Large intestine (tissue), 3 donors: ENCODE results near the gene RCN1. TPM values are rescaled to one million over a fixed set of nuclear protein-coding genes. Genes with fewer than 3 reads are reported as not detected.
"Not testable (repeated sequence)": the region's sequence is repeated elsewhere in the genome, so short reads cannot be mapped to it uniquely, and the experiment has no call there.

Source experiments
- DNase-seq, 2 donors: peaks; one replicate each; pipeline versions ENCODE4 v3.0.0 to v3.0.0-alpha.2; 2013
- H3K27ac ChIP-seq: one replicate; pipeline ENCODE4 v1.5.1; 2013; ENCODE audit warnings: low read length
- H3K27me3 ChIP-seq: 2 replicates; pipeline ENCODE4 v1.6.1; 2013; ENCODE audit warnings: low read length; ENCODE audit not compliant: control insufficient read depth, insufficient read depth
- H3K36me3 ChIP-seq: 2 replicates; pipeline ENCODE4 v1.6.1; 2013; ENCODE audit warnings: low read length; ENCODE audit not compliant: control insufficient read depth, insufficient read depth
- H3K4me1 ChIP-seq: one replicate; pipeline ENCODE4 v1.6.1; 2013; ENCODE audit warnings: low read length; ENCODE audit not compliant: control insufficient read depth, insufficient read depth
- H3K4me3 ChIP-seq: one replicate; pipeline ENCODE4 v1.5.1; 2013; ENCODE audit warnings: low read length
- H3K9me3 ChIP-seq: one replicate; pipeline ENCODE4 v1.6.1; 2013; ENCODE audit warnings: mild to moderate bottlenecking, low read depth, low read length, moderate library complexity; ENCODE audit not compliant: control insufficient read depth
- WGBS: methylation state at CpG from one replicate; pipeline ENCODE4 v1.1.5; 2013; ENCODE audit warnings: low lambda C conversion rate; ENCODE audit not compliant: insufficient coverage; 5-methylcytosine and 5-hydroxymethylcytosine counted together
- polyA plus RNA-seq: library from polyadenylated mRNA; unstranded; fragments of 120-200 nt; gene quantifications from one replicate; pipeline ENCODE4 v1.2.1, GENCODE V29; 2013

The RCN1 gene
- polyA plus RNA-seq, 1 donor: 101 TPM

DNA sequence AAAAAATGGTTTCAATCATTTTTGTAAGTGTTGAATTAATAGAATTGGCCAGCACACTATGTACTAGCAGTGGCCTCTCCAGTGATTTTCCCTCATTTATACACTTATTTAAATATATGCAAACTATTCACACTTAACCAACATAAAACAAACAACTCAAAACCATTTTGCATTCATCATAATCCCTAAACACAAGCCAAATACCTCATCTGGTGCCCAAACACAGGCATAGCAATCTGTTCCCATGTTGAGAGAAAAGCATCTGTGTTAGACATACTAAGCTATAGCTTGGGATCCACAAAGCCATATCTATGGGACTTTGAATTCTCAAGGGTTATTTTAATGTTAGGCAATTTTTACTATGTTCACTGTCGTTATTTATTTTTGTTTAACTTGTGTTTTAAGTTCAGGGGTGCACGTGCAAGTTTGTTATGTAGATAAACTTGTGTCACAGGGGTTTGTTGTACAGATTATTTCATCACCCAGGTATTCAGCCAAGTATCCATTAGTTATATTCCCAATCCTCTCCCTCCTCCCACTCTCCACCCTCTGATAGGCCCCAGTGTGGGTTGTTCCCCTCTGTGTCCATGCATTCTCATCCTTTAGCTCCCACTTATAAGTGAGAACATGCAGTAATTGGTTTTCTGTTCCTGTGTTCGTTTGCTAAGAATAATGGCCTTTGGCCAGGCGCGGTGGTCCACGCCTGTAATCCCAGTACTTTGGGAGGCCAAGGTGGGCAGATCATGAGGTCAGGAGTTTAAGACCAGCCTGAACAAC is 31.0 kb upstream of the RCN1 start:
- H3K27me3 ChIP-seq: peaks cover 11% of the 10 kb centered on the region
- DNase-seq: no peak
- 75% methylated on average over 2 of the region's 6 CpGs for WGBS

DNA sequence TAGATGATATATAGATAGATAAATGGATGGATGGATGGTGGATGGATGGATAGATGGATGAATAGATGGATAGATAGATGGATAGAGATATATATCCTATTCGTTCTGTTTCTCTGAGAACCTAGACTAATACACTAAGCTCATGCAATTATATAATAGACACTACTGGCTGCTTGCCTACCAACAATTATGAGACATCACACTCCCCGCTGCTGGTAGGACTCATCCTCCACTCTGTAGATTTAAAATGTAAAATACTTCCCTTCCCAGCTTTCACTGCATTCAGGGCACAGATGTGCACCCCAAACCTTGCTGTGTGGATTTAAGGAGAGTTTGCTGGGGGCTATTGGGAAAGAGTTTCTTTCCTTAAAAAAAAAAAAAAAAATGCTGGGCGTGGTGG is 28.3 kb upstream of the RCN1 start:
- no CpG with 5 or more reads among the region's 3 CpGs for WGBS
- Histone ChIP-seq H3K36me3 (no peaks in the 10 kb centered on the region), H3K4me3 (no peak overlapping the region), H3K27me3 (peaks cover 20% of the 10 kb centered on the region), H3K27ac (no peak overlapping the region), H3K9me3 (no peaks in the 10 kb centered on the region), H3K4me1 (no peaks in the 10 kb centered on the region)
- no peak for DNase-seq

More for the DNA sequence above, 31.0 kb upstream of the RCN1 start:
- Histone ChIP-seq H3K4me1 (no peaks in the 10 kb centered on the region), H3K27ac (no peak overlapping the region), H3K36me3 (no peaks in the 10 kb centered on the region), H3K4me3 (no peak overlapping the region), H3K9me3 (no peaks in the 10 kb centered on the region)

DNA sequence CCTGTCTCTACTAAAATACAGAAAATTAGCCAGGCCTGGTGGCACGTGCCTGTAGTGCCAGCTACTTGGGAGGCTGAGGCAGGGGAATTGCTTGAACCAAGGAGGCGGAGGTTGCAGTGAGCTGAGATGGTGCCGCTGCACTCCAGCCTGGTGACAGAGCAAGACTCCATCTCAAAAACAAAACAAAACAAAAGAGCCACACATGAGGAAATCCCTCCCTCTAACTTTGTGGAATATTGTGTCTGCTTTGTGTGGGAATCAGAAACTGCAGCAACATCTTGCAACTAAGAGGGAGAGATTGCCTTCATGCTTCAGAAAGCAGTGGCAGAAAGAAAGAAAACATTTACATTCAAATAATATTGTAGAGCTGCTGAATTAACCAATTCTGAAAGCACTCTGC is 27.8 kb upstream of the RCN1 start:
- H3K4me1 ChIP-seq, H3K4me3 ChIP-seq, H3K36me3 ChIP-seq, H3K27ac ChIP-seq, DNase-seq, H3K9me3 ChIP-seq: not testable (repeated sequence)
- H3K27me3 ChIP-seq: peaks cover 18% of the 10 kb centered on the region
- no CpG with 5 or more reads among the region's 3 CpGs for WGBS

DNA sequence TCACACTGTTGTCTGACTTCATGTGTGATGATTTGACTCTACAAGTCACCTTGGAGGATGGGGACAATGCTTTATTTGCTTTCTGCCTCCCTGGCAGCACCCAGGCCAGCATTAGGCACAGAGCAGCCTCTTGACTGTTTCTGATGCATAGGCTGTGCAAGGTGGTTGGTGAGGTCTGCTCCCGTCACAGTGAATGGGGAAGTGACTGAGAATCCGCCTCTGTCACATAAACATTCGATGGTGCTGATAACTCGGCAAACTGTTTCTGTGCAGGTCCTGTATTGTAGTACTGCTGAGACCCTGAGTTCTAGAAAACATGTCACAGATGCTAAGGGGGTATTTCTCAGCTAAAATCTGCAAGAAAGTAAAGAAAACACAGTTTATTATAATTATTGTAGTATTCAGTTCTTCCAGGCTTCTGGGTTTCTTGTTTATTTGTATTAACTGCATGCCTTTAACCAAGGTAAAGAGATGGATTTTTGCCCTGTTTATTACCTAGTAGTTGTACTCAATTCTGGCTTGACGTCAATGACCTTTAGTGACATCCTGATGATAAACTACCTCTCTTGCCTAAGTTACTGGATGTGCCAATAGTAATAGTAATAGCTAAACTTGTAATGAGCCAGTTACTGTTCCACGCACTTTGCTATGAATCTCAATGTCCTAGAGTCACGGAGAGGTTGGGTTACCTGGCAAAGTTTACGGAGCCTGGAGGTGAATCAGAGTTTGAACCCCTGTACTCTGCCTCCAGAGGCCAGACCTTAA is 24.8 kb upstream of the RCN1 start:
- Histone ChIP-seq H3K4me1 (no peaks in the 10 kb centered on the region), H3K27me3 (peaks cover 33% of the 10 kb centered on the region), H3K4me3 (no peak overlapping the region), H3K36me3 (no peaks in the 10 kb centered on the region), H3K9me3 (no peaks in the 10 kb centered on the region), H3K27ac (no peak overlapping the region)
- no CpG with 5 or more reads among the region's 8 CpGs for WGBS
- DNase-seq: no peak

DNA sequence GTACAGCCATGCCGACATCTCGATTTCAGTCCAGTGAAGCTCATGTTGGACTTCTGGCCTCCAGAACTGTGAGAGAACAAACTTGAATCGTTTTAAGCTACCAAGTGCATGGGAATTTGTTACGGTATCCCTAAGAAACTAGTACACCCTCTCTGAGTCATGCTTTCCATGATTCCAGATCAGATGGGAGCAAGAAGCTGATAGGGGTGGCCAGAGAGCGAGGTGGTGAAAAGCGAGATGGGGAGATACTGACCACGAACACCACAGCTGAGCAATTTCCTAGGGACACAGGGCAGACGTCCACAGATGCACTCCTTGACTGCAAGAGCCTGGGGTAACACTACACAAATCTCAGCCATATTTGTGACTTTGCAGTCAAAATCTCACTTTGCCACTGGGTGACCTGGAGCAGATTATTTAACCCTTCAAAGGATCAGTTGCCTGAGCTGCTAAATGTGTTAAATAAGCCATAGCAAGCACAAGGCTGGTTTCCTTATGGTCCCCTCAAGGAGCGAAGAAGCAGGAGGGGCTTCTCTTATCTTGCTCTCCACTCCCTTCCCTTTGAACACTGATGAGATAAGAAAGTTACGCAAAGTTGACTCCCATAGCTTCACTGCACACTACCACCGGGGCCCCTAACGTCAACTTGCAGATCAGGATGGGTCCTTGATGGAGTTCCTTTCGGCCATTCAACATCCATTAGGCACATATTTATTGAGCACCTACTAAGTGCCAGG is 22.6 kb upstream of the RCN1 start:
- no peak overlapping the region for H3K27ac ChIP-seq
- H3K4me3 ChIP-seq: no peak overlapping the region
- H3K4me1 ChIP-seq: no peaks in the 10 kb centered on the region
- no CpG with 5 or more reads among the region's 13 CpGs for WGBS
- H3K27me3 ChIP-seq: peaks cover 40% of the 10 kb centered on the region
- no peaks in the 10 kb centered on the region for H3K9me3 ChIP-seq
- no peaks in the 10 kb centered on the region for H3K36me3 ChIP-seq
- no peak for DNase-seq

DNA sequence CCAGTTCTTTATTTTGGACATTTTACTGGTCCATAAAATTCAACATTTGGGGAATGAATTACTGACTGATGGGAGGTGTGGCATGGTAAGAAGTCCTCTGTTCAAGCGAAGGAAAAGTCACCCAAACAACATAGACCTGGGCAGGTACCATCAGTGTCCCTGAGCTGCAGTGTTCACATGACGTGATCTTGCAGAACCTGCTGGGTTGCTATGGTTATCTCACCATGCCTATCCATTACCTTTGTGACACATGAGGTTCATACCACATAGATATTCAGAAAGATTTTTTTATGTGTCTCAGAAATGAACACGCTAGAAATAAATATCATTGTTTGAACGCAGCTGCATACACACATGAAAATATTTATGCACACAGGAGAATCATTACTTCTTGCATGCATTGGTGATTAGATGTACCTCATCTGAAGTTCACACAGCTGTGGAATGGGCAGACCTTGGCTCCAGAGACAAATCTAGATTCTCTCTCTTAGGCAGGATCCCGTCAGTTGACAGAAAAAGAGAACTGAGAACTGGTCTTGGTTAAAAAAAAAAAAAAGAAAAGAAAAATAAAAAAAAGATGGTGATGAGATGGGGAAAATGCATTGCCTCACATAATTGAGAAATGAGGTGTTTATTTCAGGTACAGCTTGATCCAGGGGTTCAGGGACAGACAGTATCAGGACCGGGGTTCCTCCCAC is 21.4 kb upstream of the RCN1 start:
- no peak for DNase-seq
- H3K4me1 ChIP-seq: no peaks in the 10 kb centered on the region
- no peaks in the 10 kb centered on the region for H3K9me3 ChIP-seq
- no peaks in the 10 kb centered on the region for H3K36me3 ChIP-seq
- no peak overlapping the region for H3K4me3 ChIP-seq
- no peak overlapping the region for H3K27ac ChIP-seq
- 82% methylated on average over 3 of the region's 6 CpGs for WGBS
- H3K27me3 ChIP-seq: peaks cover 40% of the 10 kb centered on the region

DNA sequence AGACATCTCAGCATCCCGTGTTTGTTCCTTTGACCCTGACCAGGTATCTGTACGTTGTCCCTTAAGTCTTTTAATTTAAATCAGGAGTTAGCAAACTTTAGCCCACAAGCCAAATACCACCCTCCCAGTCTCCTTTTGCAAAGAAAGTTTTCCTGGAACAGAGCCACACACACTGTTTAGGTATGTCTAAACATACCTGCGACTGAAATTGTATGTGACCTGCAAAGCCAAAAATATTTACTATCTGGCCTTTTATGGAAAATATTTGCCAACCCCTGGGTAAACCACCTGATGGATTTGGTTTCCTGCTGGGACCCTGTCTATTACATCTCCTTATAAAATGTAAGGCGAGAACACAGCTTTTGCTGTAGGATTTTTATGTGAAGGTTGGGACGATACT is 20.2 kb upstream of the RCN1 start:
- Histone ChIP-seq H3K4me1 (no peaks in the 10 kb centered on the region), H3K27me3 (peaks cover 37% of the 10 kb centered on the region), H3K4me3 (no peak overlapping the region), H3K9me3 (no peaks in the 10 kb centered on the region), H3K27ac (no peak overlapping the region), H3K36me3 (no peaks in the 10 kb centered on the region)
- DNase-seq: no peak
- 80% methylated on average over 1 of the region's 5 CpGs for WGBS

DNA sequence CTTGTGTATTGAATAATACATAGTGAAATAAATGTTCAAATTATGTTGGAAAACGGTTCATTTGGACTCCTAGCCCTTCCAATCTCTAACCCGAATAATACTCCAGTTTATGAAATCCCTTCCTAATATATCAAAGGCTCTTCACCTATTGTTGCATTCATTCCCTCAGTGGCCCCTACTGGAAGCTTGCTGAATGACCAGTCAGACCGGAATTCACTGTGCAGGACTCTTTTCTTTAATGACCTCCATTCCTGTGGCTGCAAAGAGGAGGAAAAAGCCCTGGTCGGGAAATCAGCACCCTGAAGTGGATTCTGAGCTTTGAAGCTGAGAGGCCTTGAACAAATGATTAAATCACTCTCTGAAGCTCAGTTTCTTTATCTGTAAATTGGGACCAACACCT is 19.1 kb upstream of the RCN1 start:
- H3K27me3 ChIP-seq: peaks cover 34% of the 10 kb centered on the region
- H3K27ac ChIP-seq: no peak overlapping the region
- no peaks in the 10 kb centered on the region for H3K4me1 ChIP-seq
- H3K9me3 ChIP-seq: no peaks in the 10 kb centered on the region
- no peak overlapping the region for H3K4me3 ChIP-seq
- H3K36me3 ChIP-seq: no peaks in the 10 kb centered on the region
- WGBS: no CpG with 5 or more reads among the region's 4 CpGs
- DNase-seq: no peak

DNA sequence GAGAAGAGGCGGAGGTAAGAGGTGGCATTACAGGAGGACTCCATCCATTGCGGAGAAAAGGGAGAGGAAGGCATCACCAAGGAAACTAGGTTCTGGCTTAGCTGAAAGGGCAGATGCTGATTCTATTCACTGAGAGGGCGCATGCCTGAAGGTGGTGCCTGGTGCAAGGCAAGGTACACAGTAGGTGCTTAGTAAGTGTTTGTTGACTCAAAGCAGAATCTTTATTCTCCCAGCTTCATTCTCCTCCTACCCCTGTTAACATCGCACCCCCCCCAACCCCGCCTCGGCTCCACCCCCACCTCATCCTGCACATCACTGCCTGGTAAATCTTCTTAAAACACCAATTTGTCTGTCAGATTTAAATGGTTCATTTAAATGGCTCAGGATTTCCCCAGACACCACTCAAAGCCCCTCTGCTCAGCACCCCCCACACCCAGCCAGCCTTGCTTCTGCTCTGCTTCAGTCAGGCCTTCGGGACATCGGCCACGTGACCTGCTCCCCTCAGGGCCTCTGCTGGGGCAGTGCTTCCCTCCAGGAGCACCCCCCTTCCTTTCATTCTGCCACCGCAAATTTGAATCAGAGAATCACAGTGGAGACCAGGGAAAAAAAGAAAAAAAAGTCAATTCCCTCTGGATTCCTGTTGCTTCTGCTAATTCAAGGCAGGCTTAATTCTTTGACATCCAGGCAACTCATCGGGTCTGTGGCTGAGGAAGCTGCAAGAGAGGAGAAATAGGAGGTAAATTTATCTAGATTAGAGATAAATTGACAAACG is 17.8 kb upstream of the RCN1 start:
- Histone ChIP-seq H3K4me1 (no peaks in the 10 kb centered on the region), H3K36me3 (no peaks in the 10 kb centered on the region), H3K4me3 (no peak overlapping the region), H3K9me3 (no peaks in the 10 kb centered on the region), H3K27me3 (peaks cover 28% of the 10 kb centered on the region), H3K27ac (no peak overlapping the region)
- DNase-seq: no peak
- WGBS: 67% methylated on average over 1 of the region's 12 CpGs
